ENCODE data around the gene TTC4. TPM values are rescaled to one million over a fixed set of nuclear protein-coding genes. Genes with fewer than 3 reads are reported as not detected.

Gene TTC4
- total RNA-seq, 1 donor = 27.9 TPM

GRCh38 chr1:54708385-54708784, 7.3 kb upstream of the TTC4 start:
- DNase-seq (ENCODE audit: insufficient read length, low spot score, missing footprints) = no peak
- no peaks in the 10 kb centered on the region for H3K27me3 ChIP-seq (ENCODE audit: insufficient read depth, low read length)
- no peak overlapping the region for H3K4me3 ChIP-seq (ENCODE audit: insufficient read depth, low read length)
- no peaks in the 10 kb centered on the region for H3K36me3 ChIP-seq (ENCODE audit: insufficient read depth, low read length)
- no peaks in the 10 kb centered on the region for H3K79me2 ChIP-seq (ENCODE audit: insufficient read depth, low read length)
- H3K4me1 ChIP-seq (ENCODE audit: insufficient read depth, low read length) = no peaks in the 10 kb centered on the region
- no peak for TF ChIP-seq CTCF (IDR thresholded peaks at IDR 0.05; ENCODE audit: extremely low read depth, low read depth, low read length)
- H2AFZ ChIP-seq (ENCODE audit: low read length) = no peak overlapping the region
- H3K4me2 ChIP-seq (ENCODE audit: insufficient read depth, low read length) = no peak overlapping the region
- no peaks in the 10 kb centered on the region for H4K20me1 ChIP-seq (ENCODE audit: insufficient read depth, low read length)
- H3K27ac ChIP-seq (ENCODE audit: low read depth, low read length) = no peak overlapping the region
- H3K9me3 ChIP-seq (ENCODE audit: low read depth, low read length) = no peaks in the 10 kb centered on the region

- Histone ChIP-seq H3K27me3 (ENCODE audit: insufficient read depth, low read length) (no peaks in the 10 kb centered on the region), H2AFZ (ENCODE audit: low read length) (no peak overlapping the region), H3K36me3 (ENCODE audit: insufficient read depth, low read length) (no peaks in the 10 kb centered on the region), H3K4me3 (ENCODE audit: insufficient read depth, low read length) (no peak overlapping the region), H4K20me1 (ENCODE audit: insufficient read depth, low read length) (no peaks in the 10 kb centered on the region), H3K4me2 (ENCODE audit: insufficient read depth, low read length) (no peak overlapping the region), H3K27ac (ENCODE audit: low read depth, low read length) (no peak overlapping the region), H3K79me2 (ENCODE audit: insufficient read depth, low read length) (no peaks in the 10 kb centered on the region), H3K4me1 (ENCODE audit: insufficient read depth, low read length) (no peaks in the 10 kb centered on the region), H3K9me3 (ENCODE audit: low read depth, low read length) (no peaks in the 10 kb centered on the region)
- no peak for TF ChIP-seq CTCF (IDR thresholded peaks at IDR 0.05; ENCODE audit: extremely low read depth, low read depth, low read length)
- no peak for DNase-seq (ENCODE audit: insufficient read length, low spot score, missing footprints)
These were observed 5.9 kb upstream of the TTC4 start for GRCh38 chr1:54709547-54710292.

GRCh38 chr1:54710434-54710833, 5.2 kb upstream of the TTC4 start:
- DNase-seq (ENCODE audit: insufficient read length, low spot score, missing footprints) = no peak

More at GRCh38 chr1:54710434-54710833, 5.2 kb upstream of the TTC4 start:
- Histone ChIP-seq H2AFZ (ENCODE audit: low read length) (no peak overlapping the region), H3K27ac (ENCODE audit: low read depth, low read length) (no peak overlapping the region), H3K36me3 (ENCODE audit: insufficient read depth, low read length) (no peaks in the 10 kb centered on the region), H3K79me2 (ENCODE audit: insufficient read depth, low read length) (no peaks in the 10 kb centered on the region), H3K9me3 (ENCODE audit: low read depth, low read length) (no peaks in the 10 kb centered on the region), H3K4me2 (ENCODE audit: insufficient read depth, low read length) (no peak overlapping the region), H3K4me3 (ENCODE audit: insufficient read depth, low read length) (no peak overlapping the region), H3K27me3 (ENCODE audit: insufficient read depth, low read length) (no peaks in the 10 kb centered on the region), H3K4me1 (ENCODE audit: insufficient read depth, low read length) (no peaks in the 10 kb centered on the region), H4K20me1 (ENCODE audit: insufficient read depth, low read length) (no peaks in the 10 kb centered on the region)
- no peak for TF ChIP-seq CTCF (IDR thresholded peaks at IDR 0.05; ENCODE audit: extremely low read depth, low read depth, low read length)
